VCaP (cell line): ENCODE results near the gene CDH4.

Source experiments
- H3K27ac ChIP-seq: fragments of 450-650 bp; 2 replicates; pipeline ENCODE4 v1.5.1; 2017
- TF ChIP-seq, protein P1 (sequence below): fragments of 450-650 bp; conservative IDR thresholded peaks from 2 replicates; pipeline ENCODE4 v1.5.1; 2017; ENCODE audit warnings: mild to moderate bottlenecking, moderate library complexity

Gene CDH4

DNA sequence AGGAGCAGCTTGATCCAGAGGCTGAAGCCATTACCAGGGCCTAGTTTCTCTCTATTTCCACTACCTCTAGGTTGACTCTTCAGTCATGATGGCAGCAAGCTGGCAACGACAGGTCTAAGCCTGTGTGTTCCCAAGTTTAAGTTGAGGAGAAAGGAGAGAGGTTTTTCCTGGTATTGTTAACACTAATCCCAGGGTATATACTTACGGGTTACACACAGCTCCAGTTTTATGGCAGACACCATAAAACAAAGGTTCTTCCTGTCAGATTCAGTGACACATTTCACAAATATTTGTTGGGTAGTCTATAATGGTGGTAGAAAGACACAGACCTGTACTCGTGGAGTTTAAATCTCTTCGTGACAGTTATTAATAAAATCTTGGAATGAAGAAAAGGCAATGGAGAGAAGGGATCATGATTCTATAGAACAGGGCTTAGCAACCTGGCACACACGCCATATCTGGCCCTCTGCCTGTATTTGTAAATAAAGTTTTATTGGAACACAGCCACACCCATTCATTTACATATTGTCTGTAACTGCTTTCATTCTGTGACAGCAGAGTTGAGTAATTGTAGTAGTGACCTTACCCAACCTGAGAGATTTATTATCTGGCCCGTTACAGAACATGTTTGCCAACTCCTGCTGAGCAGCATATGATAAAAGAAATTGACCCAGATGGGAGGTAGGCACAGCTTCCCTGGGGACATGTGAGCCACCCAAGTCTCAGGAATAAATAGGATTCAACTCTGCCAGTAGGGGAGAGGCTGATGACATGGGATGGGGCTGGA is 323.3 kb downstream of the CDH4 start:
- TF ChIP-seq, protein P1, sequence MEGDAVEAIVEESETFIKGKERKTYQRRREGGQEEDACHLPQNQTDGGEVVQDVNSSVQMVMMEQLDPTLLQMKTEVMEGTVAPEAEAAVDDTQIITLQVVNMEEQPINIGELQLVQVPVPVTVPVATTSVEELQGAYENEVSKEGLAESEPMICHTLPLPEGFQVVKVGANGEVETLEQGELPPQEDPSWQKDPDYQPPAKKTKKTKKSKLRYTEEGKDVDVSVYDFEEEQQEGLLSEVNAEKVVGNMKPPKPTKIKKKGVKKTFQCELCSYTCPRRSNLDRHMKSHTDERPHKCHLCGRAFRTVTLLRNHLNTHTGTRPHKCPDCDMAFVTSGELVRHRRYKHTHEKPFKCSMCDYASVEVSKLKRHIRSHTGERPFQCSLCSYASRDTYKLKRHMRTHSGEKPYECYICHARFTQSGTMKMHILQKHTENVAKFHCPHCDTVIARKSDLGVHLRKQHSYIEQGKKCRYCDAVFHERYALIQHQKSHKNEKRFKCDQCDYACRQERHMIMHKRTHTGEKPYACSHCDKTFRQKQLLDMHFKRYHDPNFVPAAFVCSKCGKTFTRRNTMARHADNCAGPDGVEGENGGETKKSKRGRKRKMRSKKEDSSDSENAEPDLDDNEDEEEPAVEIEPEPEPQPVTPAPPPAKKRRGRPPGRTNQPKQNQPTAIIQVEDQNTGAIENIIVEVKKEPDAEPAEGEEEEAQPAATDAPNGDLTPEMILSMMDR = no peak
- peak overlapping the region; percentile 51 for H3K27ac ChIP-seq

DNA sequence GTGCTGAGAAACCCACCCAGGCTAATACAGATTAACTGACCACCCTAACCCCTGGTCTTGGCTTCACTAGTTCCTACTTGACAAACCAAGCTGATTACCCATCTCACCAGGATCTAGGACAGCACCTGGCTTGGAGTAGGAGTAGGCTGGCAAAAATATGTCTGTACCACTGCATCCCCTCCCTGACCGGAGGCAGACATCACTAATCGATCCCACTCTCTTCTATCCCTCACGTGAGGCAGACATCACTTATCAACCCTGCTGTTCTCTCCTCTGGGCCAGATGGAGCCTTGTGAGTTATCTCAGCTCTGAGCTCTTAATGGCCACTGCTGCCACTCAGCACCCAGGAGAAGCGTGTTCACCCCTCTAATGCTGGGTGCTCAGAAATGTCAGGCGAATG is 324.3 kb downstream of the CDH4 start:
- TF ChIP-seq, protein P1 = no peak
- peak overlapping the region; percentile 51 for H3K27ac ChIP-seq

DNA sequence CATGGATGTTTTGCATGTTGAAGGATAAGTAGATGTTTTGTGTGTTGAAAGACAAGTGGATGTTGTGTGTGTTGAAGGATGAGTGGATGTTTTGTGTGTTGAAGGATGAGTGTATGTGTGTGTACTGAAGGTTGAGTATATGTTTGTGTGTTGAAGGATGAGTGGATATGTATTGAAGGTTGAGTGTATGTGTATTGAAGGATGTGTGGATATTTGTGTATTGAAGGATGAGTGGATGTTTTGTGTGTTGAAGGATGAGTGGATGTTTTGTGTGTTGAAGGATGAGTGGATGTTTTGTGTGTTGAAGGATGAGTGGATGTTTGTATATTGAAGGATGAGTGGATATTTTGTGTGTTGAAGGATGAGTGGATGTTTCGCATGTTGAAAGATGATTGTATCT is 325.0 kb downstream of the CDH4 start:
- TF ChIP-seq, protein P1 = no peak
- no peak overlapping the region for H3K27ac ChIP-seq

DNA sequence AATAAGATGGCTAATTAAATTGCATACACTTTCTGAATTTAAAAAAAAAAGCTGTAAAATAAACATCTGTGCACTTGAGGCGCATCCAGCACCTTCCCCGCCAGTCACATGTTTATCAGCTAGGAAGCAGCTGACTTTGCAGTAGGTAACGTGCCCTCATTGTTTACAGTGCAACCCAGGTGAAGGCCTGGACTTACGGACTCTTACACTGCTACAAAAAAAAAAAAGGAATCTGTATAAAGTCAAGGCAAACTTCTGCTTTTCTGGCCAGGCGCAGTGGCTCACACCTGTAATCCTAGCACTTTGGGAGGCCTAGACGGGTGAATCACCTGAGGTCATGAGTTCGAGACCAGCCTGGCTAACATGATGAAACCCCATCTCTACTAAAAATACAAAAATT is 327.8 kb downstream of the CDH4 start:
- peak overlapping the region; percentile 36 for H3K27ac ChIP-seq
- TF ChIP-seq, protein P1 = no peak

DNA sequence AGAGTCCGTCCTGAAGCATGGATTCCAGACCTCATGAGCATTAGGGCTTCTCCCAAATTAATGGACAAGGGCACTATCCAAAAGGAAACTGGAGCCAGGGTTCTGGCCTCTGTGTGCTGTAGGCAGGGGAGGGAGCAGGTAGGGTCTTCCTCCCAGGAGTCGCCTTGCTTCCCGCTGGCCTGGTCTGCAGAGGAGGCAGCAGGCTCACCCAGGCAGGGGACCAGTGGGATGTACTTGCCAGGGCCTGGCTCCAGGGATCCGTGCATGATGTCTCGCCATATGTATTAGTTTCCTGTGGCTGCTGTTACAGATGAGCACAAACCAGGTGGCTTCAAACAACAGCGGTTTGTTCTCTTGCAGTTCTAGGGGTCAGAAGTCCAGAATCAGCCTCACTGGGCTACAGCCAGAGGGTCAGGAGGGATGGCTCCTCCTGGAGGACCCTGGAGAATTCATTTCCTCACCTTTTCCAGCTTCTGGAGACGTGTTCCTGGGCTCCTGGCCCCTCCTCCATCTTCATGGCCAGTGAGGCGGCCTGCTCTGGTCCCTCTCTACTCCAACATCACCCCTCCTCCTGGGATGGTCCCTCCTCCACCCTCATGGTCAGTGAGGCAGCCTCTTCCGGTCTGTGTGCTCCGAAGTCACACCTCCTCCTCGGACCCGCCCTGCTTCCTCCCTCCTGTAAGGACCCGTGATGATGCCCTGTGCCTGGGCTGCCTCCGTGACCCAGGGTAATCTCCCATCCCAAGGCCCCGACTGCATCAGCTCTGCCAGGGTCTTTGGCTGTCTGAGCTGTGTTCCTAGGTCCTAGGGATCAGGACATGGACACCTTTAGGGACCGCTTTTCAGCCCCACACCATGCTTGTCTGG is 329.1 kb downstream of the CDH4 start:
- TF ChIP-seq, protein P1 = no peak
- peak overlapping the region; percentile 36; the same call in 1 of the 2 replicates for H3K27ac ChIP-seq

DNA sequence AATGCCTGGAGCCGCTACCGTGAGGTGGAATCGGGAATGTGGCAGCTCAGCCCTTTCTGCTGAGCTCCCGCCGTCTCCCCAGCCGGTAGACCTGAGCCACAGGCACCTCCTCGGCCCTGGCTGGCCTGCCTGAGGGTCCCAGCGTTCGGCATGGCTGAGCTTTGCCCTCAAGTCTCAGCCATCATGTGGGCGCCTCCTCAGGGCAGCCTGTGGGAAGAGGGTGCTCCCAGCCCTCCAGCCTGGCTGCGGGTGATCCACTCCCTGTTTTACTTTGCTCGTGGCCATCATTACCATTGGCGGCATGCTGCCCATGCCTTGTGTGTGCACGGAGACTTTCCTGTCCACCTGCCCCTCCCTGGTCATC is 329.7 kb downstream of the CDH4 start:
- TF ChIP-seq, protein P1 = no peak
- no peak overlapping the region for H3K27ac ChIP-seq

DNA sequence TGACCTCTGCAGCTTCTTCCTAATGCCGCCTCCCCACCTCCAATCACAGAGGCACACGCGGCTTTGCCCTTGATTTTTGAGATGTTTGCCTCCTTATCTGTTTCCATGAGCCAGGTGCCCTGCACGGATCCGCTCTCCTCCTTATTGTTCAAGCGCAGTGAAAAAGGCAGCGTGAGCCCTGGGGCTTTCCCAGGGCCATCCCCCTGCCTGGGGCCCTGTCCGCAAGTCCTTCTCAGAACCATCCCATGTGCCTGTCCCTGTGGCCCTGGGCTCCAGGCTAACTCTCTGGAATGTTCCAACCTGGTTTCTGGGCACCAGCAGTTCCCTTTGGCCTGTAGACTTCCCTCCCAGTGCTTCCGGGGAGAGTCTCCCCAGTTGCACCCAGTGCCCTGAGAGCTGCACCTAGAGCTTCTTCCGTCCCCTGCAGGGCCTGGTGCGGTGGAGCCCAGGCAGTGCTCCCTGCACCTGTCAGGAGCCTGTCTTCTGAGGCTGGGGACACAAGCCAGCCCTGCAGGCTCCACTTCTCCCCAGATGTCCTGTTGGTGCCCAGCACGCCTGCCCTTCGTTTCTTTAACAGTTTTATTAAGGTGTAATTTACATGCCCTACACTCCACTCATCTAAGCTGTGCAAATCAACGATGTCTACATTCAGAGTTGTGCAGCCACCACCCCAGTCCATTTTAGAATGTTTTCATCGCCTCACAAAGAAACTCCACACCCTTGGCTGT is 330.3 kb downstream of the CDH4 start:
- no peak overlapping the region for H3K27ac ChIP-seq
- TF ChIP-seq, protein P1 = no peak
